HG03045 (cell line): ENCODE data around the gene ADAMTS15.

Experiments
- ATAC-seq: cut with Tn5 transposase; IDR thresholded peaks from one replicate; pipeline ENCODE4 v1.9.1; 2021; ENCODE audit warnings: mild to moderate bottlenecking, moderate library complexity; ENCODE audit not compliant: unreplicated experiment

Gene ADAMTS15

GRCh38 chr11:130477586-130478203, 29.2 kb downstream of the ADAMTS15 start:
- ATAC-seq: no peak

- ATAC-seq: no peak
Measured at GRCh38 chr11:130478204-130478701, 29.8 kb downstream of the ADAMTS15 start.

- no peak for ATAC-seq
Measured at GRCh38 chr11:130478881-130479280, 30.4 kb downstream of the ADAMTS15 start.

GRCh38 chr11:130480186-130480585, 31.7 kb downstream of the ADAMTS15 start:
- no peak for ATAC-seq

- ATAC-seq: no peak
Measured at GRCh38 chr11:130480711-130481140, 32.3 kb downstream of the ADAMTS15 start.

- ATAC-seq: no peak
Measured at GRCh38 chr11:130483124-130483523, 34.7 kb downstream of the ADAMTS15 start.

- ATAC-seq: no peak
Measured at GRCh38 chr11:130485983-130486382, 37.5 kb downstream of the ADAMTS15 start.

- no peak for ATAC-seq
Measured at GRCh38 chr11:130486391-130486836, 38.0 kb downstream of the ADAMTS15 start.

- no peak for ATAC-seq
Measured at GRCh38 chr11:130486987-130487923, 38.8 kb downstream of the ADAMTS15 start.

- ATAC-seq: no peak
Measured at GRCh38 chr11:130487924-130488815, 39.7 kb downstream of the ADAMTS15 start.

- no peak for ATAC-seq
Measured at GRCh38 chr11:130488848-130489584, 40.6 kb downstream of the ADAMTS15 start.

GRCh38 chr11:130489716-130490115, 41.3 kb downstream of the ADAMTS15 start:
- ATAC-seq: no peak

GRCh38 chr11:130490682-130491449, 42.4 kb downstream of the ADAMTS15 start:
- no peak for ATAC-seq

GRCh38 chr11:130498181-130498580, 49.7 kb downstream of the ADAMTS15 start:
- ATAC-seq: no peak

GRCh38 chr11:130499828-130500227, 51.4 kb downstream of the ADAMTS15 start:
- ATAC-seq: no peak

GRCh38 chr11:130504317-130504716, 55.9 kb downstream of the ADAMTS15 start:
- no peak for ATAC-seq

GRCh38 chr11:130508913-130509312, 60.5 kb downstream of the ADAMTS15 start:
- ATAC-seq: no peak

- ATAC-seq: no peak
Measured at GRCh38 chr11:130509942-130510341, 61.5 kb downstream of the ADAMTS15 start.

GRCh38 chr11:130510407-130511006, 62.1 kb downstream of the ADAMTS15 start:
- no peak for ATAC-seq
